Right ventricle myocardium inferior (tissue), 1 donor: ENCODE measurements around the gene AKT3. TPM values are rescaled to one million over a fixed set of nuclear protein-coding genes. Genes with fewer than 3 reads are reported as not detected.

Experiments
- ATAC-seq: fragments of 200-7000 bp; cut with Tn5 transposase; one replicate; pipeline ENCODE4 v1.9.1; 2020; ENCODE audit warnings: mild to moderate bottlenecking, moderate library complexity
- DNase-seq: peaks from one replicate; pipeline ENCODE4 v3.0.0; 2021; ENCODE audit errors: missing footprints
- intact Hi-C: fragments of 100-400 bp; cut with DNase I; formaldehyde crosslinking; loops from one replicate; pipeline ENCODE4 v1.11.0; 2022
- total RNA-seq: library from RNA; stranded (reverse); fragmentation: NEBNext Ultra II Directional; extraction: Animal tissue kit (Norgen Biotek cat#: 25700); gene quantifications from one replicate; pipeline ENCODE4 v1.2.1, GENCODE V29; 2021
- donor health status: DM: no; HTN: yes; CAD: no; lungs with severe emphysema.

Gene AKT3
- total RNA-seq, 1 donor from 2014 or later = 19.1 TPM

DNA sequence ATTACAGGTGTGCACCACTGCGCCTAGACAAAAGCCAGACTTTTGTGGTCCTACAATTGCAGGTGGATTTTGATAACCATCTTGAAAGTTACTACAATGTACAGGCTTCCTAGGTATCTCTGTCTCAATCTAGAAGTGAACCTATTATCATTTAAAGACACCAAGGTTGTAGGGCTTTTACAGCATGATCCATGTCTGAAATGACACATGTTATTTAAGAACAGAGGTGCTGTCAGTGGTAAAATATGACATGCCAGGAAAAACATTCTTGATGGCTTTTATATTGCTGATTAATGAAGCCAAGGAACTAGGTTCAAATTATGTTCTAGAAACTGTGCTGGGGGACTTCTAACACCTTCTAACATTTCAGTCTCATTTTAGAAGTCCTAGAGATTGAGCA is 341.1 kb downstream of the AKT3 start:
- no peak for ATAC-seq
- no peak for DNase-seq
- intact Hi-C loops = no loop called here

DNA sequence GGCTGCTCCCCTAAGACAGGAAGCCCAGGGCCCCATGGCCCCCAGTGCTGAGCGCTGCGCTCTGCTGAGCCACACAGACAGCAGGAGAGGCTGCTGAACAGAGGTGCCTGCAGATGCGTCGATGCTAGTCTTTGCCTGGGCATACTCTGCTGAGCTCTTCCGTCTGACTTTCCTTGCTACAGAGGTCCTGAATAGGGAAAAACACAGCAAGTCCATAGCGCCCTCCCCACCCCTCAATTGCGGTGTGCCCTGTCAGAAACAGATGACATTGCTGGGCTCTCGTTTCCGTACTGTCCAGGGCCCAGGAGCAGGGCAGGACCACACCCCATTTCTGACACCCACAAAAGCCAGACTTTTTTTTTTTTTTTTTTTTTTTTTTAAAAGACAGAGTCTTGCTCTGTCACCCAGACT is 341.7 kb downstream of the AKT3 start:
- intact Hi-C loops = no loop called here
- no peak for DNase-seq
- no peak for ATAC-seq

DNA sequence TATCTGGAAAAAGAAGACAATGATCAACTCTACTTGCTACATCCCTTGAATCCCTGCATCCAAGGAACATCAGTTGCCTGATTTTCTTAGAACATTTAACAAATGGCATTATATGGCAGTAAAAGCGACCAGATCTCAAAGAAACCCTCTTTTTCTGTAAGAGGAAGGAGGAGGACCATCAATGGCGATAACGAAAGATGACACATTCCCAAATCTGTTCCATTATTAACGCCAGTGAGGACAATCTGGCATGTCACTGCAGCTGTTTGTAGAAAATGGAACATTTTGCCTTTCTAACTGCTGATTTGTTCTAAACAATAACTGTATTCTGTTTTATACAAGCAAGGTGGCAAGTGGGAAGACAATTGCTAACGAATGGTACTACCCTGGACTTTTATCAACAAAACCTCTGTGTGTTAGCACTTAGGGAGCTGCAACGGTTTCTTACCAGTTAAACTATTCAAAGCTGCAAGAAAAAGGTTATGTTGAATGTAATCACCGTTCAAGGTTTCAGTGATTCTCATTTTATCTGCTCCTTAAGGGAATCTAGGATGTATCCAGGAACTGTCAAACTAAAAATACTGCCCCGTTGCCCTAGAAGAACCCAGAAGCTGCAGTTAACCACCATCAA is 342.3 kb downstream of the AKT3 start:
- no peak for ATAC-seq
- DNase-seq = no peak
- intact Hi-C loops = no loop called here

DNA sequence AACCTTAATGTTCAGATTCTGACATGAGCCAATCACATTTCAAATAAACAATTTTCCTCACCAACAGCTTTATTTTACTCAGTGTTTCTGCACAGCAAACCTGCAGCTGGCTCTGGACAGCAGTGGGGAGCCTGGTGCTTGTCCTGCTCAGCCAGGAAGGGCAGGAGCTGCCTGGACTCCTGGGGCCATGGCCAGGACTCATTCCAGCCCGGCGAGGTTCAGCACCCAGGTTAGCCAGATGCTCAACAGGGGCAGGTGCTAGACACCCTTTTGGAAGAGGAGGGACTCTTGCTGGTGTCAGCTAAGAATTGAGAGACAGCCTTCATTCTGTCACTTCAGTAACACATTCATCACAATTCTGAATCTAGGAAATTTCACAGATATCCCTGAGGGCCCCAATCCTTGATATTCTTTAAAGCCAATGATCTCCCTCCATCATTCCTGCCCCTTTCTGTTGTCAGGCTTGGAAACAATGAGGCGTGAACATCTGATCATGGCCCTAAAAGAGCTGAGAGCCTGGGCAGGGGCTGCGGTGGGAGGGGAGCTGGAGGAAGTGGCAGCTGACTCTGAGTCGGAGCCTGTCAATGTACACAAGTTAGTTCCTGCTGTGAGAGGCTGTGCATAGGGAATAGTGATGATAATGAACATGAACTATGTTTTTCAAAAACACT is 342.9 kb downstream of the AKT3 start:
- ATAC-seq (no peak), DNase-seq (no peak)
- intact Hi-C loops = no loop called here

DNA sequence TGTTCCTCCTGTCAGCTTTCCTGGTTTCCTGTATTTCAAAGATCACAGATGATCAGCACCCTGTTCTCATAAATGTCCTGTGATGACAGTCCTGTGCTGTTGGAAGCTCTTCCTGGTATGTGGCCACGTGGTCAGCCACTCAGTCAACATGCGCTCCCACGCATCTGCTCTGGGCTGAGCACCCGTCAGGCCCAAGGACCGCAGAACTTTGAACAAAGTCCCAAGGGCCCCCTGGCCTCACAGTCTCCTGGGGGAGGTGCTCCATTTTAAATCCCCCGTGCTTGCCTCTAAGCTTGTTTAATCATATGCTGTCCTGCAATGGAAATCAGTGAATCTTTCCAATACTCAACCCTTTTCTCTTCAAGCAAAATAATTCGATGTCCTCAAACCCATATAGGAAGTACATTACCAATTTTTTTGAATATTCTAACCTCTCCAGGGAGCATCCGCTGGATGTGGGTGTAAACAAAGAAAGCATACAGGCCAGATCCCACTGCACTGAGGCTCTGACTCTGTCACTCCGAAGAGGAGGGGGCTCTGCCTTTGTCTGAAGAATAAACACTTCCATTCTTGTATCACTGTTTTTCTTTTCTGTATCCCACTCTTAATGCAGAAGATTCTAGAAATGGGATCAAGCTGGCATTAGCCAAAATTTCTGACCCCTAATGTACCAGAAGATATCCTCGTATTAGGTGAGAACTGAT is 343.9 kb downstream of the AKT3 start:
- intact Hi-C loops = no loop called here
- ATAC-seq (peak; percentile 57), DNase-seq (no peak)

DNA sequence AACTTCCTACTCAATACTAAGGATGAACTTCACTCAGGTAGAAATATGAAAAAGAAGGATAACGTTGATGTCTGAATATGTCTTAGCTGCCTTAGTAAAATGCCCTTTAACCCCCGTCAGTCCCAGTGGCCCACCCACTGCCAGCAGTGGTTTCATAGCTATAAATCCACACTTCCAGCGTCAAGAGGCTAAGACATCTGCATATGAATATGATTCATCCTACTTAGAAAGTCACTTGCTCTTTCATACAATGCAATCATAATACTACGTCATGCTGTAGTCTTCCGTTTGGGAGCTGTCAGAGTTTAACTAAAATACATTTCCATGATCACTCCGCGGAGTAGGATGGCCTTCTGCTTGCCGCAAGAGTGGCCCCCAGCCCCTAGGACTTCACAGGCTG is 346.9 kb downstream of the AKT3 start:
- intact Hi-C loops = no loop called here
- no peak for ATAC-seq
- no peak for DNase-seq

DNA sequence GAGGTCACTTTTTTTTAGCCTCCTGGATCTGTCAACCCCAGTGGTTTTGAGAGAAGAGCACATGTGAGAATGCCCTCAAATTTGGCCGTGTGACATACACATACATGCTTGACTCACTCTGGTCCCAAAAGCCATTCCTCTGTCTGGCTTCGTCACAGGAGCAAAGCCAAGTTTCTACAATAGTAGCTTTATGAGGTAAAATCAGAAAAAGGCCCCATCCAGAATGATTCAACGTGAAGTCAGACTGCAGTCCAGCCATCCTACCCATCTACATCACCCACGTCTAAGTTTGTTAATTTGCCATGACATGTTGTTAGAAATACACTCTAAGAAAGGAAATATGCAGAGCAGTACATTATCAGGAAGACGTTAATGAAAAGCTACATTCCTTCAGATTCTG is 349.0 kb downstream of the AKT3 start:
- intact Hi-C loops = no loop called here
- DNase-seq (no peak), ATAC-seq (peak; percentile 23)

DNA sequence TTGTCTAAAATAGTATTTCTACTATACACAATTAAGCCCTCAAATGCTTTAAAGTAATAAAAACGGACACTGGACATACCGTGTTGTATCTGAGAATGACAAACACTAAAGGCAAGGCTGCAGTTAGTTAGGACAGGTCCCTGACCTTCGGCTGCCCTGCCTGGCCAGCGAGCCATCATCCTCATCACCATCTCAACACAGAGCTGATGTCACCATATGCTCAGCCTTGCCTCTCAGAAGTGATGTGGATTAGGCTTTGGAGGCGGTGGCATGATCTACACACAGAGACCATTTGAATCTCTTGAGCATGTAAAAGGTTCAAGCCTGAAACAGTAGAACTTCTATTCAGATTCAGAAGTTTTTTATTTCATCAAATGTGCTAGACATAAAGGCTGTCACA is 349.5 kb downstream of the AKT3 start:
- intact Hi-C loops = no loop called here
- ATAC-seq (no peak), DNase-seq (no peak)

DNA sequence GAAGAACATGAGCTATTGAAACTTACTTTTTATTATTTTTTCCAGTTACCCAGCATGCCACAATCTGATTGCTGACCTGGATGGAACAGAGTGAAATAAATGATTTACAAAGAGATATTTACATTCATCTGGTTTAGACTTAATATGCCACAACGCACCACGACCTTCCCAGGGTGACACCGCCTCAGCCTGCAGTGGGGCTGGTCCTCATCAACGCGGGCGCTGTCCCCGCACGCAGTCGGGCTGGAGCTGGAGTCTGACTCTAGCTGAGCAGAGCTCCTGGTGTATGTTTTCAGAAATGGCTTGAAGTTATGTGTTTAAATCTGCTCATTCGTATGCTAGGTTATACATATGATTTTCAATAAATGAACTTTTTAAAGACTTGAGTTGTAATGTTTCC is 350.3 kb downstream of the AKT3 start:
- ATAC-seq (no peak), DNase-seq (no peak)
- intact Hi-C loops = no loop called here

DNA sequence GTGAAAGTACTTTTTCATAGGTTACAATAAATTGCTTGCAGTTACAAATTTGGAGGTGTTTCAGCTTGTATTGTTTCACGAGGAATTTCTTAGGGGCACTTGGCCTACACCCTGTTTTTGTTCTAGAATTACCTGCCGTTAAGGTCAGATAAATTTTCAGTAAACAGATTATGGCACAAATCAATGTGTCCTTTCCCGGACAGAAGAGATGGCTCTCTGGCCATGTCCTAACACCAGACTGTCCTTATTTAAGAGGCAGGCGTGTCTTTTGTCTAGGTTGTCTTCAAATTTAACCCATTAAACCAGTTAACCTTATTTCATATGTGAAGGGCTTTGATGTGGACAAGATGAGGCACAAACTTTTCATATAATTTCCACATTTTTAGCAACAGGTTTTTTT is 350.8 kb downstream of the AKT3 start:
- no peak for ATAC-seq
- DNase-seq = no peak
- intact Hi-C loops = no loop called here

DNA sequence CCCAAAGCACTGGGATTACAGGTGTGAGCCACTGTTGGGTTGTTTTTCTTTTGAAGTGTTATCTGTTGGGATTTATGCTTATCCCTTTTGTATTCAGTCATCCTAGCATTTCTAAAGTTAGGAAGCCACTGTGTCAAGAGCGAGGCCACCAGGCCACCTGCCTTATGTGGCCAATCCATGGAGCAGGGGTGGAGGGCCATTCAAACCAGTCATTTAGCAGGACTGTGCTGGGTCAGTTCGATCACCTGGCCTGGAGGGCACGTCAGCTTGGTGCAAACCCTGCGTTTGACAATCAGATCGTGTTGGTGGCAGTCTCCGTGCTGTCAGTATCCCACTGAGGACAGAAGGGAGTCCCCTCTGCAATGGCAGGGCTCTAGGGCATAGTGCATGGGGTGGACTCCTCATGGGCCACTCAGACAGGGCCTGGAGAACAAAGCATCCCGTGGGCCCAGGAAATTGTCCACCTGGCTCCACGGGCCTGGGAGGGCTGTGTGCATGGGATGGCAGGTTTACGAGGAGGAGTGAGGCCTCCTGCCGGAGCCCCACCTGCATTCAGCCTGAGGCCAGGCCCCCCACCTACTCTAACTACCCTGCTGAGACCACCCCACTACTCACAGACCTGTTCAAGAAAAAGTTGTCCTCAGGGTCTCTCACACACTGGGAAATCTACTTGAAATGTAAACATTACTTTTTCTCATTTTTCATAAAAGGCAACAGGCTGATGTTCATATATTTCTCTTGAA is 351.9 kb downstream of the AKT3 start:
- no peak for DNase-seq
- no peak for ATAC-seq

DNA sequence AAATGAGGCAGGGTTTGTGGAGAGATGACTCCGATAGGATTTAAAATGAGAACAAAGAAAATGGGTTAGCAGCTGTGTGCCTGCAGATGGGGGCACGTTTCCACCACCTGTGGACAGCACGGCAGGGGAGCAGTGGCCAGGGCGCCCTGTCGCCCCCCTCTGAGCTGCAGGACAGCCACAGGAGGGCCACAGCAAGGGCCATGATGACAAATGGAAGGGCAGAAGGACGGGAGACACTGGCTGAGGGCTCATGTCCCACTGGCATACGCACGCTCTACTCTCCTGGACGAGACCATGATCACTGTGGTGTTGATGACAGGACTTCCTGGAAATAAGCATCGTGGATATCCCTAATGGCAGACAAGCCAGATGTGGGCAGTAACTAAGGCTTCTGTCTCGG is 353.2 kb downstream of the AKT3 start:
- intact Hi-C loops = no loop called here
- ATAC-seq (no peak), DNase-seq (no peak)

More for the DNA sequence above, 351.9 kb downstream of the AKT3 start:
- intact Hi-C loops = no loop called here

DNA sequence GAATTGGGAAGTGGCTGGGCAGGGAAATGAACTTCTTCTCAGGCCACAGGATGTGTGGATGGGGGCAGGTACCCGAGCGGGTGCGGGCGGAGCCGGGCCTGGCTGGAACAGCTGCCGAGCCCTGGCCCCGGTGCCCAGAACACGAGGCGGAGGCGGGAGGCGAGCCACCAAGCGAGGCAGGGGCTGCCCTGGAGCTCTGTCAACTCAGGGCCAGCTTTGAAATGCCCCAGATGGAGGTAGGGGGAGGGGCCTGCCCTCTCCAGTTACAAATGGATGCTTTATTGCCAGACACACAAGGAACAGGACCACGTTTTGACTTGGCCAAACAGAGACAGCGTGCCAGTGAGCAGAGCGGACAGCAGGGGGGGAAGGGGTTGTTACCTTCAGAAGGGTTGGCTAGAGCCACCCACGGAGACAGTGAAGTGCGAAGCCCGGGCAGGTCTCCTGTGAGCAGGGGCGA is 353.8 kb downstream of the AKT3 start:
- ATAC-seq (no peak), DNase-seq (peak; percentile 78)

DNA sequence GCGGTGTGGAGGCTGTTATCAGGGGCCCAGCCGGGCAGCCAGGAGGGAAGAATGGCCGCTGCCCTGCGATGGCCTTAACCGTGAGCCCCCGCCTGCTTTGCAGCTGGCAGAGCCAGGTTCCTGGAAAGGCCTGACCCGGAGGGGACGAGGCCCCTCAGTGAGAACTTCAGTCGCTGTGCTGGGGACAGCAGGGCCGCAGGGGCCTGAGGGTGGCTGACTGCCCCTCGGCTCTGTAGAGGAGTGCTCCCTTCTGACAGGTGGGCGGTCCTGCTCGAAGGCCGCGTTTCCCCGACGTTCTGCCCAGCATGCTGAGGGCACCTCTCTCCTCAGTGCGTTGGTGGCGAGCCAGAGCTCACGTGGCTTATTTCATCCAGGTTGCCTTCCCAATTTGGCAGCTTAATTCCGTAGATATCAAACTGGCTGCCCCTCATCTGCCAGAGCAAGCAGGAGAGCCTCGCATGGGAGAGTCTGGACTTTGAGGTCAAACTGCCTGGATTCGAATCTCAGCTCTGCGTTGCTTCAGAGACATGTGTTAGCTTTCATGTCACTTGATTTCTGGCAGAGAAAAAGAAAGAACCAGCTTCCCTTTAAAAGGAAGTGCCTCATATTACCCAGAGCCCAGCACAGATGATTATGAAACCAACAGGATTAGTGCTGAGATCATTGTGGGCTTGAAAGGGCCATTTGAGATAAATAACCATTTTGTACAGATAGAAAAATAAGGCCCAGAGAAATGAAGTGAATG is 354.4 kb downstream of the AKT3 start:
- no peak for DNase-seq
- peak; percentile 79 for ATAC-seq
- intact Hi-C loops = no loop called here

More for the DNA sequence above, 353.8 kb downstream of the AKT3 start:
- intact Hi-C loops = no loop called here

DNA sequence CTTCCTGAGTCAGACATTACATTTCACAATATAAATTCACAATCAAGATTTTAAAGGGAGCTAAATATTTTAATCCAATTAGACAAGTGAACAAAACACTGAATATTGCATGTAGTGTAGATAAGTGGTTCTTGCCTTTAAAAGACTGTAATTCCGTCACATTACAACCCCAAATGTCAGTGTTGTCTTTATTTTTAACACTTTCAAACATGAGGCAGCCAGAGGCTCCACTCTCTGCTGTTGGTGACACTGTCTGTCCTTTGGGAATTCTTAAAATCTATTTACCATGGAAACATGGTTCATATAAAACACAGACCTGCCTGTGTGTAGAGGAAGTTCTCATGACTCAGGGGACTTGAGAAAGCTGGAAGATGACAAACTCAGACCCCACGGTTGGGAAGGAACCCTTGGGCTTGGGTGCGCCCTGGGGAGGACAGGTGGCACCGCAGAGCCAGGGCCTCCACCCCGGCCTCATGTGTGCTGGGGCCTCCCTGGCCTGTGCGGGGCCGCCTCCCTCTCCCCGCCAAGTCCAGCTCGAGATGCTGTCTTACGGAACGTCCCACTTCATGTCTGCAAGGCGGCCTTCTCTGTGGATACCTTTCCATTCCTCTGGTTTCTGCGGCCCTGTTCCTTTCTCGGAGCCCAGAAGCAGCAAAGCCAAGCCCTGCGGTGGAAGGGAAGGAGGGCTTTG is 355.2 kb downstream of the AKT3 start:
- intact Hi-C loops = no loop called here
- ATAC-seq (no peak), DNase-seq (no peak)

DNA sequence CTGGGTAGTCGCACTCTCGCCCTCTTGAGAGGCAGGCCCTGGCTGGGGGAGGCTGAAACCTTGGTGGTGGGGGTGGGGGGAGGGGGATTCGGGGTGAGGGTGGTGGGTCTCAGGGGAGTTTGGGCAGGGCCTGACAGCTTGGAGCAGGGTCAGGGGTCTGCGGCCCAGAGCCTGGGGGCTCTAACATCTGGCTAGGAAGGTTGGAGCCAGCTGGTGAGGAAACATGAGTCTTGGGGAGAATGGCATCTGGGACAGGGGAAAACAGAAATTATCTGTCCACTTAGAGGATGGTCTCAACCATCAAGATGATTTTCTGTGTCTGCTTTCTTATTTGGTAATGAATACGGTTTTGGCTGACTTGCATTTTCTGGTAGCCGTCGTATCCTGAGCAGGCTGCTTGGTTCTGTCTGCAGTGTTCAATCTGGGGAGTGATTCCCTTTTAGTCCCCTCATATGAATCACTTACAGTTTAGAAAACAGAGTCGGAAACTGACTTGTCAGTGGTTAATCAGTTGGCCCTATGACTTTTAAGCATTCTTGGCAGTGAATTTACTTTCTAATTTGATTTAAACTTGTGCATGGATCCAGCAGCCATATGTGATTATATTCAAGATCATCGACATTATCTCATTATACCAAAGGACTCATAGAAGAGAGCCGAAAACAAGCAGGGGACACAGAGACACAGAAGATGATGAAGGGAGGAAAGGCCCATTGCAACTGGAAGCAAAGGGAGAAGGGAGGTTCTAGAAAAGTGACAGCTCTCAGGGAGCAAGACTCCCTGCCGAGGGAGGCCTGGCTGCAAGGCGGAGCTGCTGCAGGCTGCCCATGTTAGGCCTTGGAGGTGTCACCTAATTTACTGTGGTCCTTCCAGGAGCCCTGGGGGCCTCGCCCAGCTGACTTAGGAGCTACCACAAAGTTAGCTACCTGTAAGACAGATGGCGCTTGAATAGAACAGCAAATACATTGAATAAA is 356.6 kb downstream of the AKT3 start:
- ATAC-seq (no peak), DNase-seq (no peak)
- intact Hi-C loops = no loop called here
